ENCODE measurements around the gene DRGX. TPM values are rescaled to one million over a fixed set of nuclear protein-coding genes. Genes with fewer than 3 reads are reported as not detected.

The DRGX gene
- total RNA-seq, 4 donors from 2014 or later, result not detected

DNA sequence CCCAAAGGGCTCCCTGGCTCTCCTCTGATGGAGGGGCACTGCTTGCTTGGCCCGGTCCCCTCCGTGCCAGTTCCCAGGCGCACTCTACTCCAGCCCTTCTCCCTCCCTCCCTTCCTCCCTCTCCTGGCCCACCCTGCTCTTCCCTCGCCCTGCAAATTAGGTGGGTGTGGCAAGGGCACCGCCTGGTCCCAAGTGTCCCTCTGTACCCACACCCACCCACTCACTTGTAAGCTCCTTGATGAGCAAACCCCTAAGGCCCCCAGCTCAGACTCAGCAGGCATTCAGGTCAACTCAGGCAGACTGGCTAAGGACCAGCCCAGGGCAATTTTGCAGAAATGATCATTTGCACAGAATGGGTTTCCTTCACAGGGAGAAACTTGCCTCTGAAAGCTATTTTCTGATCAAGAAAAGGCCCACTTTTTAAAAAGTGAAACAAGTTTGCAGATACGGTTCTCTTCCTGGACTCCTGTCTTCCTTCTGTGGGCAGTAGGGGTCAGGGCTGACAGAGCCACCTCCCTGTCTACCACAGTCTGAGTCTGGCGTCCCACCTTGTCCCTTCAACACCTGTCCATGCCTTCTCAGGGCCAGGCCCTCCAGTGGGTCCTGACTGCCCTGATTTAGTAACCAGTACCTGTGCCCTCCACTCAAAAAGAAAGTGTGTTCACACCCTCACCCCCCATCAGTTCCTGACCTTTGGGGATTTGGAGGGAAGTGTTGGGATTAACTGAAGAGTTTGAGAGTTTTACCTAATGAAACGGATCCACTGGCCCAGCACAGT, 68.7 kb downstream of the DRGX start:
- 74% methylated on average over 8 of the region's 8 CpGs for WGBS
- H3K4me1 ChIP-seq, result peaks cover 0 to 2% (median 0%) of the 10 kb centered on the region in 4 donors
- intact Hi-C loops (cut with DNase I), result no loop called here
- no peak for DNase-seq (ENCODE audit: extremely low spot score)
- TF ChIP-seq, protein P1, sequence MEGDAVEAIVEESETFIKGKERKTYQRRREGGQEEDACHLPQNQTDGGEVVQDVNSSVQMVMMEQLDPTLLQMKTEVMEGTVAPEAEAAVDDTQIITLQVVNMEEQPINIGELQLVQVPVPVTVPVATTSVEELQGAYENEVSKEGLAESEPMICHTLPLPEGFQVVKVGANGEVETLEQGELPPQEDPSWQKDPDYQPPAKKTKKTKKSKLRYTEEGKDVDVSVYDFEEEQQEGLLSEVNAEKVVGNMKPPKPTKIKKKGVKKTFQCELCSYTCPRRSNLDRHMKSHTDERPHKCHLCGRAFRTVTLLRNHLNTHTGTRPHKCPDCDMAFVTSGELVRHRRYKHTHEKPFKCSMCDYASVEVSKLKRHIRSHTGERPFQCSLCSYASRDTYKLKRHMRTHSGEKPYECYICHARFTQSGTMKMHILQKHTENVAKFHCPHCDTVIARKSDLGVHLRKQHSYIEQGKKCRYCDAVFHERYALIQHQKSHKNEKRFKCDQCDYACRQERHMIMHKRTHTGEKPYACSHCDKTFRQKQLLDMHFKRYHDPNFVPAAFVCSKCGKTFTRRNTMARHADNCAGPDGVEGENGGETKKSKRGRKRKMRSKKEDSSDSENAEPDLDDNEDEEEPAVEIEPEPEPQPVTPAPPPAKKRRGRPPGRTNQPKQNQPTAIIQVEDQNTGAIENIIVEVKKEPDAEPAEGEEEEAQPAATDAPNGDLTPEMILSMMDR (IDR thresholded peaks at IDR 0.05), result no peak
- TF ChIP-seq POLR2A (IDR thresholded peaks at IDR 0.05; ENCODE audit: low read depth) (no peak), POLR2AphosphoS5 (IDR thresholded peaks at IDR 0.05) (no peak), EP300 (IDR thresholded peaks at IDR 0.05) (no peak)
- H3K36me3 ChIP-seq, result peaks cover 0 to 31% (median 0%) of the 10 kb centered on the region in 4 donors
- no peaks in the 10 kb centered on the region for H3K9me3 ChIP-seq
- no peak overlapping the region for H3K4me3 ChIP-seq
- H3K27ac ChIP-seq (replicated peaks in 1 of 4), result no peak overlapping the region
- H3K27me3 ChIP-seq, result no peaks in the 10 kb centered on the region

DNA sequence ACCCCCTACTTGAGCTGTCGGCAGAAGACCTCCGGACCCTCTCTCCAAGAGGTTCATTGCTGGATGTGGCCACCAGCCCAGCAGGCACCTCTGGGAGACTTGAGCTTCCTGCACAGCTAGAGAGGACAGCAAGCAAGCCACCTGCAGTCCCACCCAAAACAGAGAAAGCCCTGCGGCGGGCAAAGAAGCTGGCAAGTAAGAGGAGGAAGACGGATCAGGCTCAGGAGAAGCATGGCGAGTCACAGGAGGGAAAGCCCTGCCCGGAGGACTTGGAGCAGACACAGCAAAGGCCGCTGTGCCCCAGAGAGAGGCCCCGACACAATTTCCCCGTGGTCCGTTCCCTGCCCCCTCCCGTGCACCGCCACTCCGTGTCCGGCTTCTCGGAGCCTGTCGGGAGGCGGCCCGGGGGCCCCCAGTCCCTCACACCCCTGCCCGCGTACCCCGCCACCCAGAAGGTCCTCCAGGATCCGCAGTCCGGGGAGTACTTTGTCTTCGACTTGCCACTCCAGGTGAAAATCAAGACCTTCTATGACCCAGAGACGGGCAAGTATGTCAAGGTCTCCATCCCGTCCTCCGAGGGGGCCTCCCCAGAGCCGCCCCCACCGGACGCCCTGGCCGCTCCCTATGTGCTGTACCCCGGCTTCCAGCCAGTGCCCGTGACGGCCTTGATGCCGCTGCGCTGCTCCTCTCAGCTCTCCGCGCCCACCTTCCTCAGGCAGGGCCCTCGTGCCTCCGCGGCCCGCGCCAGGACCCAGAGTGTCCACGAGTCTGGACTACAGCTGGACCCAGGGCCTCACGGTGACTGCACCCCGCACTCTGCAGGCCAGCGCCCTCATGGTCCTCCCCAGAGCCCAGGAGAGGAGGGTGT, 69.7 kb downstream of the DRGX start:
- Histone ChIP-seq H3K4me1 (peaks cover 0 to 5% (median 0%) of the 10 kb centered on the region in 4 donors), H3K9me3 (no peaks in the 10 kb centered on the region), H3K27me3 (no peaks in the 10 kb centered on the region), H3K4me3 (no peak overlapping the region), H3K36me3 (peaks cover 0 to 31% (median 0%) of the 10 kb centered on the region in 4 donors), H3K27ac (replicated peaks in 1 of 4) (no peak overlapping the region)
- peak; percentile 82 for DNase-seq (ENCODE audit: extremely low spot score)
- WGBS, result 93% methylated on average over 40 of the region's 48 CpGs
- TF ChIP-seq, protein P1 (IDR thresholded peaks at IDR 0.05), result no peak
- TF ChIP-seq EP300 (IDR thresholded peaks at IDR 0.05), result no peak
- intact Hi-C loops (cut with DNase I), result no loop called here

DNA sequence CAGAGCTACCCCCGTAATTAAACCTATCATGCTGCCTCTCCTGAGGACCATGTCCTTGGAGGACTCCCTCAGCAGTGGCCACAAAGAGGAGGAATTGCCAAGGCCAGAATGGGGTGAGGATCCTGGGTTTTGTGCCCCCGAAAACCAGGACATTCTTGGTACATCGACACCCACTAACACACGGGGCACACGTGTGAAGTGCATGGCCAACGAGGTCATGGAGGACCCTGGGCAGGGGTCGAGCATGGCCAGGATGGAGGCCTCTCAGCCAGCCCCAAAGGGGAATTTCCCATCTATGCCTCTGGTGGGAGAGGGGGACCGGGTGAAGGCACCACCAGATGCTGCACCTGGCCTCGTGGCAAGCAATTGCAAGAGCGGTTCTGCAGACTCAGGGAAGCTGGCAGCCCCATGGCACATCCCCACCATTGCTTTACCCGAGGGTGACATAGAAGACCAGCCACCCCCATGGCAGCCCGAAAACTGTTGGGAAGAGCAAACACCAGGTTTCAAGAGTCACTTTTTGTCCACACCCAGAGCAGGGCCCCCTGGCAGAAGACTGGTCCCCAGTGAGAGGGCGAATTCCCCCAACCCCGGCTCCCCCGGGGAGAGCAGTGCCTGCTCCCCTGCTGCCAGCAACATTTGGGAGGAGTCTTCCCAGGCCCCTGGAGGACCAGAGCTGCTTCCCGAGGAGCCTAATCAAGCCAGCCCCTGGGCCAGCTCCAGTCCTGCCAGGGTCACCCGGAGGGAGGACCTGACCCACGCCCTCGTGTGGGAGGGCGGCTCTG, 70.6 kb downstream of the DRGX start:
- Histone ChIP-seq H3K4me1 (peaks cover 0 to 5% (median 0%) of the 10 kb centered on the region in 4 donors), H3K4me3 (no peak overlapping the region), H3K36me3 (peaks cover 0 to 31% (median 0%) of the 10 kb centered on the region in 4 donors), H3K27me3 (no peaks in the 10 kb centered on the region), H3K9me3 (no peaks in the 10 kb centered on the region), H3K27ac (replicated peaks in 1 of 4) (no peak overlapping the region)
- TF ChIP-seq POLR2AphosphoS5 (IDR thresholded peaks at IDR 0.05) (no peak), POLR2A (IDR thresholded peaks at IDR 0.05; ENCODE audit: low read depth) (no peak), EP300 (IDR thresholded peaks at IDR 0.05) (no peak)
- TF ChIP-seq, protein P1 (IDR thresholded peaks at IDR 0.05), result no peak
- 88% methylated on average over 11 of the region's 20 CpGs for WGBS
- DNase-seq (ENCODE audit: extremely low spot score), result peak; percentile 89
- intact Hi-C loops (cut with DNase I), result no loop called here

DNA sequence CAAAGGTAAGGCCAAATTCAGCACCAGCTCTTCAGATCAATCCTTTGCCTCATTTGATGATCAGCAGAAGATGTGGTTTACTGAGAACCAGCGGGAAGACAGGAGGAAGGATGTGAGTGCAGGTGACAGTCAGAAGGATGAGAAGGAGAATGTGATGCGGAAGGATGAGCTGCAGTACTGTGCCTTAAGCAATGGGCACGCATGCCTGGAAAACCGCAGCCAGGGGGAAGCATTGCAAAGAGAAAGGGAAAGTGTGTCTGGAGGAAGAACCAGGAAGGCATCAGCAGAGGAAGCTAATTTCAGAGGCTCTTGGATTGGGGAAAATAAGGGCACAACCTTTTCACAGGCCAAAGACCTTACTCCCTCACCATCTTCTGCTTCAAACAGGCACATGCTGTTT, 71.2 kb downstream of the DRGX start:
- peaks cover 0 to 5% (median 0%) of the 10 kb centered on the region in 4 donors for H3K4me1 ChIP-seq
- TF ChIP-seq, protein P1 (IDR thresholded peaks at IDR 0.05), result no peak
- TF ChIP-seq EP300 (IDR thresholded peaks at IDR 0.05) (no peak), POLR2AphosphoS5 (IDR thresholded peaks at IDR 0.05) (no peak), POLR2A (IDR thresholded peaks at IDR 0.05; ENCODE audit: low read depth) (no peak)
- no peaks in the 10 kb centered on the region for H3K9me3 ChIP-seq
- intact Hi-C loops (cut with DNase I), result no loop called here
- peaks cover 0 to 31% (median 0%) of the 10 kb centered on the region in 4 donors for H3K36me3 ChIP-seq
- no peak overlapping the region for H3K27ac ChIP-seq (replicated peaks in 1 of 4)
- WGBS, result 72% methylated on average over 4 of the region's 4 CpGs
- no peak overlapping the region for H3K4me3 ChIP-seq
- no peaks in the 10 kb centered on the region for H3K27me3 ChIP-seq
- peak; percentile 90 for DNase-seq (ENCODE audit: extremely low spot score)

All from esophagus muscularis mucosa (tissue), 4 donors.